SK-N-DZ (cell line): ENCODE data around the gene SNRK.

Experiments used
- DNase-seq: peaks from one replicate; pipeline ENCODE4 v3.0.0-alpha.2; 2015; ENCODE audit warnings: low spot score

Gene SNRK

DNA sequence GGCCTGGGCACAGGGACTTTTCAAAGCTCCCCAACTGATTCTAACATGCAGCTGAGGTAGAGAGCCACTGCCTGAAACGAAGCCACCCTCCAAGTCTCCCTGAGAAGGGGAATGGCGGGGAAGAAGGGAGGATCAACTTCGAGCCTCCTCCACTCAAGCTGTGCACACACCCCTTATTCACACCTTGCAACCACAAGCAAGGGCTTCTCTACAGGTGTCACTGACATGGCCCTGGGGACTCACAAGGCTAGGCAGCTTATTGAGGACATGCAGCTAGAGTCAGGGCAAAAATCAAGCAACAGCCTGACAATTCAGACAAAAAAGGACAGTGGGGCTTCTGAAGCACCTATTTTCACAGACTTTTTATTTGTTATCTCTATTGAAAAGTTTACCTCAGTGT lies 85.2 kb downstream of the SNRK start:
- no peak for DNase-seq

DNA sequence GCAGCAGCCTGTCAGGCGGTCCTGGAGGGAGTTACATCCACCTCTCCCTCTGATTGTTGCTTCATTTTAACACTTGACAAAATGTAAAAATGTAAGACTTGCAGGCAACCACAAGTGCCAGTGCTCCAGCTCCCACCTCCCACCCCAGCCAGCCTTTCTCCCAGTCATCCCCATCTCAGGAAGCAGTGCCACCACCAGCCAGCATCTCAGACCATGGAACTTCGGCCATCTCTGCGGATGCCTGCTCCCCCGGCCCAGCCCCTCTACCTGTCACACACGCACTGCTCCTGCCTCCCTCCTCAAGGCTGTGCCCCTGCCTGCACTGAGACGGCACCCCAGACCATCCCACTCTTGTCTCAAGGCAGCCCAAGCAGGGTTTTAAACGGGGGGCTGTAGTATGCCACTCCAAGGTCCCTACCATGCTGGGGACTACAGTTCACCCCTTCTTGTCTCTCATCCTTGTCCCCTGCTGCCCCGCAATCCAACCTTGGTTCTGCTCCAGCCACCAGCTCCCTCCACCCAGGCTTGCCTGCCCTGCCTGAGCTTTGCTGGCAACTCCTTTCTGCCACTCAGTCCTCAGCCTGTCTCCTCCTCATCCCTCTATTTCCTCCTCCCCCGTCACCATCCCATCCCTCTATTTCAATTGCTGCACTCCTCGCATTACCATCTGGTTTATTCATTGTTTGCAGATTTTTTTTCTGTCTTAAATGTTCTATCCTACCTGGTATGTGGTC lies 85.8 kb downstream of the SNRK start:
- no peak for DNase-seq

DNA sequence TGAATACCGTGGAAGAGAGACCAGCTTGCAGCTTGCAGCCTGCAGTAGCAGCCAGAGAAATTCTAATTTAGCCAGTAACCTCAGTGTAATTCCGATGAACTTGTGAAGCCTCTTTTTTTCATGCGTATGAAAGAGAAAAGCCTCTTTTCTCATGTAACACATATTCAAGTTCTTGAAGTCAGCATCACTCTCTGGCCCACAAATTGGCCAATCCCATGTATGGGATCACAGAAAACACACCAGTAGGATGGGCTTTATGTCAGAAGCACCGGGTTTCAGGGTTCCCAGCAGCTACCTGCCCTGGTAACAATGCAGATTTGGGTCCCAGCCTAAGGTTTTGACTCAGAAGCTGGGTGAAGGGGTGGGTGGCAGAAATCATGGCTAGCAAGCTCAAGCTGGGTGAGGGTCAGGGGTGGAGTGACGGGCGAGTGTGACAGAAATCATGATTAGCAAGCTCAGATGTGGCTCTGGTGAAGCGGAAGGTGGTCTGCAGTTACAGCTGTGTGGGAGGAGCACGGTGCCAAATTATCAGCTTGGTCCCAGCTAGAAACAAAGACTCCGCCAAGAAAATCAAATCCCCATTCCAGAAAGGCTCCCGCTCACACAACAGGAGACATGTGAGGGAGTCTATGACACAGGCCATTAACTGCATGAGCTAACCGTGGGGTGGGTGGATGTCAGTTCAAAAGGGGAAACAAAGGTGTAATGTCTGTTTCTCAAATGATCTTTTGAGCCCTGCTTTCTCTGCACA lies 86.6 kb downstream of the SNRK start:
- DNase-seq: no peak

DNA sequence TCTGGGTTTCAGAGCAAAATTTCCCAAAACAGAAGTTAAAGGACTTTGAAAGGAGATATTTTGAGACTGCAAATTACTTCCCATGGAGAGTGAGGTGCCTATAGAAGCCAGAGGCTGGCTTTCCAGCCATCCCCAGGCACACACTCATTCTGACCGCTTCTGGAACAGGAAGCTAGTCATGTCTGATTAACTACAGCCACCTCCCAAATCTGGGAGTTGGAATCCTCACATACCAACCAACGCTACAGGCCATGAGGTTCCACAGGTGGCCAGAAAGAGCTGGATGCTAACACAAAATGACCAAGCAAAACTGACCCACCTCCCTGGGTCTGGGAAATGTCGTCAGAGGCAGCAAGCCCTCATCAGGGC lies 87.2 kb downstream of the SNRK start:
- no peak for DNase-seq

DNA sequence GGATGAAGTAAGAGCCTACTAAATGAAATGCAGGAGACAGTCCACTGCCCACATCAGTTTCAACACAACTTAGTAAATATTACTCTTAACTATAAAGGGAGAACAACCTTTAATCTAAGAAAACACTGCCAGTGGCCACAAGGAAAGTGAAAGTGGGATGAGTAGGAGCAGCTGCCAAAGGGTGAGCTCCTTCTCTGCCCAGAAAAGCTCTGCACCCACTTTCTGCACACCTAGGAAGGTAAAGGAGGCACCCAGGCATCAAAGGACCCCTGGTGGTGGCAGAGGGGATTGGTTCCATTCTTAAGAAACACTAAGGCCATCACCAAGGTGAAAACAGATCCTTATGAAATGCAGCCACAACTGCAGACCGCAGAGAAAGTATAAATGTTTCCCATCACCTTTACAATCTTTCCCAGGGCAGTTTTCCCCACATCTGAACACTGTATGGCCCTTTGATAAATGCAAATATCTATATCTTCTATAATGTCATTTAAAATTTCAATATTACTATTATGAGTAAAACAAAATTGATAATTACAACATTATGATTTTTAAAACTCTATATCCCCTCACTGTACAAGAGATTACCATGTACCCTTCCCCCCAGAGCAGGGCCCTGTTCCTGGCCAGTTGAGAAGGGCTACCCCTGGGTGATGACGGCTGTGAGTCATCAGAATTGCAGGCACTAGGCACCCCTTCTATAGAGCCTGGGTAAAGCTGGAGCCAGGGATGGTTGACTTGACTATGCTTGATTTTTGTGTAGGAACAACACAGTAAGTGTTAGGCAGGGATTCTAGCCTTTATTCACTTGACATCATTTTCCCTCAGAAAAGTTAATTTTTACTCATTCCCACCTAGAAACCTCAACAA lies 92.0 kb downstream of the SNRK start:
- DNase-seq: peak; percentile 19

DNA sequence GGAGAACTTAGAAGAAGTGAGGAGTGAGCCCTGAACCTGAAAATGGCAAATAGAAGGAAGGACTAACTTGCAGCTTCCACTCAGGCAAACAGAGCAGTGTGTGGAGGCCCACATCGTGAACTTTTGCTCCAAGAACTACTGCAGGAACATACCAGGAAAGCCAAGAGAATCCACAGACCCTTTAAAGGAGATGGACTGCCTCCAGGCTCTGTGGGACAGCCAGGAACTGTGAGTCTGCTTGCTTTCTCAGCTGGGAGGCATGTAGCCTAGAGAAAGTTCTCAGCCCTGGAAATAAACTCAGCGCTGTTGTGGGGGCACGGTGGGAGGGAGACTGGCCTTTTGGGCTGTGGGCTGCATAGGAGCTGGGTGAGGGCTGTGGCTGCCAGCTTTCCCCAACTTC lies 93.0 kb downstream of the SNRK start:
- no peak for DNase-seq

DNA sequence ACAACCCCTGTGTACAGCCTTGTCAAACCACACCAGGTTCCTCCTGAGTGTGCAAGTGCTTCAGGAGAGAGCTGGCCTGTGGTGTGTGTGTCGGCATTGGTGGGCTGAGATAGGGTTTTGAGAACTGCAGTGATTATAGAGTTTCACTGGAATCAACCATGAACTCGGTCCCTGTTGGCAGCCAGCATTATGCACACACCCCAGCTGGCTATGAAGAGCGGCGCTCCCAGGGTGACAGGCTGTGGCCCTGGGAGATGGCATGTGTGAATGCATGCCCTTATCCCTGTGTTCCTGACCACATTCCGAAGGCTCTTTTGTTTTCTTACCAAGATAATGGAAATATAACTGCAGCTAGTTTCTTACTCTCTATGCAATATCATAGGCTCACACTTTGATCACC lies 101.8 kb downstream of the SNRK start:
- no peak for DNase-seq

DNA sequence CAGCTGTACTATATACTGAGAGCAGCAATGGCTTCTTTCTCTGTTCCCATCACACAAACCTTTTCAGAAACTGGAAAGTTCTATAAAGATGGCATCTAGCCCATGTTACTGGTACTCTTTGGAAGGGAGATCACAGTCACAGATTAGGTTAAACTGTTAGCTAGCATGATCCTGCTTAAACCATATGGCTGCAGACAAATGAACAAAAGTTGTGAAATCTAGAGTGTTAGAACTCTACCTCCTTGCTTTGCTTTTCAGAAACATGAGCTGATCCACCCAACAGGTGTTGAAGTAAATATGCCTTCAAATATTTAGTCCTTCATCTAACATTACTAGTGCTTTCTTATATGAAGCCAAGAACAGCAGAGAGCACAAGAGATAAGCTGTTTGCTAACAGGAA lies 102.6 kb downstream of the SNRK start:
- no peak for DNase-seq

DNA sequence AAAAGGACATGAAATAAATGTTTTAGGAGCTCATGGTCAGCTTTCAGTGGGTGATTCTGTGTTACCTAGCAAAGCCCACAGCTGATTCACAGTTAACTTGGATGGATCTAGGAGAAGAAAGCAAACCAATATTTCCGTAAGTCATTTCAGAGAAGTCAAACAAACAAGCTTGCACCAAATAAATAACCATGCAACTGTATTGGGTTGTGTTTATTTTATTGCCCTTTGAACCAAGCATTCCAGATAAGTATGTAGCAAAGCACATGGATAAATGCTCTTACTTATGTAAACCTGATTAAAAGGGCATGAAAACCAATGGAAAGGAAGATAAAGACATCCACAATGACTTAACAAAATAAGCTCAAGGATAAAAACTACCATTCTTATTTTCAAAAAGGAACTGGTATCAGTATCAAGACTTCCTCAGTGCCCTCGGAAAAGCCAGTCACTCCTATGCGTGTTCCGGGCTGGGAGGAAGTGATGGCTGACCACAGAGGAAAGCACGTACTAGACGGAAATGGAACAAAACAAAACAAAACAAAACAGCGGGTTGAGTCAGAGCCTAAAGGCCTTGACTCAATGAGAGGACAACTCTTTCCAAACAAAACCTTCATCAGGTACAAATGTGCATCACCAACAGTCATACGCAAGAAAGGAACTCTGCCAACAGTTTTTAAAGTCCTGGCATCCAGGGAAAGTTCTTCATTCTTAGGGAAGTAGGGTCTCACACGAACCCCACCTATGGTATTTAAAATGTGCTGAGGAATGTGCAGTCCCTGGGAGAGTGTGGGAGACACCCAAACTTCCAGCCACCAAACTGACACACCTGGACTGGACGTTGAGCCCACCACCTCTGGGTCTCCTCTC lies 103.3 kb downstream of the SNRK start:
- DNase-seq: no peak

DNA sequence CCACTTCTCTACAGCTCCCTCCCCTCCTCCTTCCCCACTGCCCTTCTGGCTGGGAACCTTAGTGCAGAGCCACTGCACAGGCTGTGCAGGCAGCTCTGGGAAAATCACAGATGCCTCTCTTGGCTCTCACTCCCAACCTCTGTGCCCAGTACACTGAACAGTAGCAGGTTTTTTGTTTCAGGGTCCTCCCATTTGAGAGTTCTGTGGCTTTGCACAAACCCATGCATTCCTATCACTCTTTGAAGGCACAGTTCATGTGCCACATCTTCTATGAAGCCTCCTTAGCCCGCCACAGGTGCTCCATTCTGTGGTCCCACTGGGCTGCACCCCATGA lies 103.9 kb downstream of the SNRK start:
- no peak for DNase-seq

DNA sequence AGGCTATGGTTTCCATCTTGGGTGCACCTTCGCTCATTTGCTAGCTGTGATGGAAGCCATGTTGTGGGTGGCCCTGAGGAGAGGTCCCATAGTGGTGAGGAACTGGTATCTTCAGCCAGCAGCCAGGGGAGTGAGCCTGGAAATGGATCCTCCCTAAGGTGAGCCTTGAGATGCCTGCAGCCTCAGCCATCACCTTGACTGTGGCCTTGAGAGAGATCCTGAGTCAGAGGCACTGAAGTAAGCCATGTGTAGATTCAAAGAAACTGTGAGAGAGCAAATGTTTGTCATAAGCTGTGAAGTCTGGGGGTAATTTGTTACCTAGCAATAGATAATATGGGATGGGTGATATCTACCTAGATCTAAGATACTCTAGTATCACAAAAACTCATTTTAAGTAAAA lies 105.3 kb downstream of the SNRK start:
- DNase-seq: no peak

DNA sequence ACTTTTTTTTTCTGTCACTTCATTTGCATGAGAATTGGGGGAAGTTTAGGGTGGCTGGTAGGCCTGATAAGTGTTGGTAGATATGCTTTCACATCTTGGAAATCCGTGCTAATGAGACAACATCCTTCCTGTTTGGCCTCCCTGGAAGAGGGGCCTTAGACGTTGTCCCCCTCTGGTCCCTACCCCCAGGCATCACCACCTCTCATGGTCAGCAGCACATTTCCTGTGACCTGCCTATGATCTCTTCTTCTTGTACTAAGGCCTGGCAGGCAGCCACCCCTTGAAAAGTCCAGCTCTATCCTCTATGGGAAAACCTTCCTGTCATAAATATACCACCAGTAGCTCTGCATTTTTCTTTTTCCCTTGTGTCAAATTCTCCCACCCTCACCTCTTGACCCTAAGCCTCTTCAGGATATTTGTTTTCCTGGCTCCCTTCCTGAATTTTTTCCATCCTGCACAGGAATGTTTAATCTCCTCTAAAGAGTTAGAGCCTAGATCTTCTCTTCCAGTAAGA lies 107.8 kb downstream of the SNRK start:
- no peak for DNase-seq

DNA sequence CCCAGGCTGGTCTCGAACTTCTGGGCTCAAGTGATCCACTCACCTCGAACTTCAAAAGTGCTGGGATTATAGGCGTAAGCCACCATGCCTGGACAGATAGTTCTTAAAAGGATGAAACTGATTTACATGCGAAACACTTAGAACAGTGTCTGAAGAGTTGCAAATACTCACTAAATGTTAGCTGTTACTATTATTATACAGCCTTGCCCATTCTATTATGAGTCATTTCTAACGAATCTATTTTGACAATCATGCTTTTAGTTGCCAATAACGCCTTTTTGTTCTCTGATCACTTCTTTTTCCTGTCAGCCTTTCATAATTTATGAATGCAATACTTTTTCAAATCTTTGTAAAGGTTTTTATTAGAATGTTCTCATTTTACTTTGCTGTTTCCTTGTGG lies 112.7 kb downstream of the SNRK start:
- no peak for DNase-seq

DNA sequence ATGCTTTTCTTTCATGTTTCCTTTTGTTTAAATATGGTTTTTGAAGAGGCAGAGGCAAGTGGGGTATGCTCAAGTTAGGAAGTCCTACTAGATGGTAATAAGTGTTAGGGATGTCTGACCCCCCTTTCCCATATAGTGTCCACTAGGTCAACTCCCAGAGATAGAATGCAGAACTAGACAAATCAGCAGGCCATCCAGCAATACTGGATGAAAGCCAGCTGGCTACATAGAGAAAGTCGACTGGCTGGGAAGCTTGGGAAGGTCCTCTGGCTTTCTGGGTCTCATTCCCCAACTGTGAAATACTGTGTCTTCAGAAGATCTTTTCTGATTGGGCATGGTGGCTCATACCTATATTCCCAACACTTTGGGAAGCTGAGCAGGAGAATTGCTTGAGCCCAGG lies 113.8 kb downstream of the SNRK start:
- no peak for DNase-seq
